NCI-H510A treated with DMSO at 0.1 percent for 48 hours (cell line): ENCODE results near the gene PDGFB.
A peak's percentile ranks its signal among the peaks of the same experiment; 100 is the strongest.

Experiments
- DNase-seq: peaks from one replicate; lab custom pipeline; 2025; lab: John Stamatoyannopoulos, UW

Gene PDGFB

GRCh38 chr22:39207141-39208012 is 37.4 kb downstream of the PDGFB start:
- peak; percentile 34 for DNase-seq

GRCh38 chr22:39206491-39206890 is 38.3 kb downstream of the PDGFB start:
- no peak for DNase-seq

- no peak for DNase-seq
Observed at GRCh38 chr22:39205344-39206021, 39.3 kb downstream of the PDGFB start.

GRCh38 chr22:39204216-39204615 is 40.6 kb downstream of the PDGFB start:
- DNase-seq = no peak

GRCh38 chr22:39197578-39197977 is 47.2 kb downstream of the PDGFB start:
- DNase-seq = no peak

GRCh38 chr22:39194098-39194497 is 50.7 kb downstream of the PDGFB start:
- DNase-seq = no peak

GRCh38 chr22:39188809-39189208 is 56.0 kb downstream of the PDGFB start:
- DNase-seq = no peak

GRCh38 chr22:39185601-39186012 is 59.2 kb downstream of the PDGFB start:
- DNase-seq = no peak

GRCh38 chr22:39184586-39185577 is 59.9 kb downstream of the PDGFB start:
- no peak for DNase-seq

GRCh38 chr22:39183991-39184585 is 60.7 kb downstream of the PDGFB start:
- DNase-seq = peak; percentile 0

- DNase-seq = no peak
Observed at GRCh38 chr22:39182478-39183030, 62.2 kb downstream of the PDGFB start.

- DNase-seq = no peak
Observed at GRCh38 chr22:39181778-39182177, 63.0 kb downstream of the PDGFB start.

- DNase-seq = no peak
Observed at GRCh38 chr22:39181356-39181755, 63.4 kb downstream of the PDGFB start.

GRCh38 chr22:39179841-39180335 is 64.9 kb downstream of the PDGFB start:
- no peak for DNase-seq

GRCh38 chr22:39179401-39179827 is 65.4 kb downstream of the PDGFB start:
- DNase-seq = no peak

- no peak for DNase-seq
Observed at GRCh38 chr22:39178206-39179111, 66.3 kb downstream of the PDGFB start.

GRCh38 chr22:39177791-39178190 is 67.0 kb downstream of the PDGFB start:
- no peak for DNase-seq

GRCh38 chr22:39177456-39177775 is 67.4 kb downstream of the PDGFB start:
- no peak for DNase-seq

GRCh38 chr22:39176714-39177455 is 67.9 kb downstream of the PDGFB start:
- DNase-seq = no peak
